ENCODE results near the gene ARHGDIG.

- TF ChIP-seq CTCF (IDR thresholded peaks at IDR 0.05) (no peak), POLR2A (IDR thresholded peaks at IDR 0.05) (no peak)
These were observed 2.8 kb downstream of the ARHGDIG start, which contains the start of gene PDIA2 for GRCh38 chr16:283033-283805.

Measured in sigmoid colon (tissue), 3 donors.